Measurements from ENCODE around the gene GLRA2.

The GLRA2 gene

GRCh38 chrX:14712096-14712495 lies 182.8 kb downstream of the GLRA2 start:
- no peak for DNase-seq

- DNase-seq, result no peak
These were observed 188.6 kb downstream of the GLRA2 start for GRCh38 chrX:14717949-14718348.

- DNase-seq, result no peak
These were observed 189.1 kb downstream of the GLRA2 start for GRCh38 chrX:14718403-14718802.

GRCh38 chrX:14729058-14729457 lies 199.7 kb downstream of the GLRA2 start:
- DNase-seq, result no peak

DNA sequence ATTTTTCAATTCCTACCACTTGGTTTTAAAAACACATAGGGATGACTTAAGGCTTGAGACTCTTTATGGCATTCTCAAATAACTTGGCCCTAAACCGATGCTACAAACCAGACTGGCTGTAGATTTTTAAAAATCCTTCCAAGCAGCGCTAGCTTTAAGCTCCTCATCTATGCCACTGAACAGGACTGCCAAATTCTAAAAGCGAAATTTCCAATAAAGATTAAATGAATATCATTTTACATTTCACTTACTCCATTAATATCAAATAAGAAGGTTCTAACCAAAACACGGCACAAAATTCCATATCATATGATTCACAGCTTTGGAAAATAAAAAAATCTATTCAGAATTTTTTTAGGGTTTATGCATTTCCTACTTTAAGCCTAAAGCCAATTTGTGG lies 209.3 kb downstream of the GLRA2 start:
- DNase-seq, result no peak

DNA sequence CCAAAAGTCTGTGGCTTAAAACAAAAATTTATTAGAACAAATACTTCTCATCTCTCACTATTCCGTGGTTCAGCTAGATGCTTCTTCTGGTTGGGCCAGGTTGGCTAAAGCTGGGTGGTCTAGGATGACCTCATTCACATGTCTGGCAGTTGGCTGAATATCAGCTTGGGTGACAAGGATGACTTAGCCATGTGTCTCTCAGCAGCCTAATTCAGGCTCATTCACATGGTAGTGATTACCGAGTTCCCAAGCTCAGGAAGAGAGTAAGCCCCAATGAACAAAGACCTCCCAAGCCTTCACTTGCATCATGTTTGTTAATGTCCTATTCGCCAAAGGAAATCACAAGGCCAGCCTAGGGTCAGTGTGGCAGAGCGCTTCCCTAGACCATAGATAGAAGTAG lies 224.1 kb downstream of the GLRA2 start:
- DNase-seq, result no peak

DNA sequence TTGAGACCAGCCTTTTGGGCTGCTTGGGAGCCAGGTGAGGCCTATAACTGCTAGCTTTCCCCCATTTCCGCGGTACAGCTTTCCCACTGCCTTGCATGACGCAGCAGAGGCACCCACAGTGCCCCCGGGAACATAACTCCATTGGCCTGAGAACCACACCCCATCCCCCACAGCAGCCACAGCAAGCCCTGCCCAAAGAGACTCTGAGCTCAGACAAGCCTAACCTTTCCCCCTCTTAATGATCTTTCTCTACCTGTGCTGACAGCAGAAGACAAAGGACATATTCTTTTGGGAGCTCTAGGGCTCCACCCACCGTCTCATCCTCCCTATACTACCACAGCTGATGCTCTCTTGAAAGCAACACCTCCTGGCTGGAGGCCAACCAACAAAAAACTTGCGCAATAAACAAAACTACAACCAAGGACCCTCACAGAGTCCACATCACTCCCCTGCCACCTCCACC lies 228.7 kb downstream of the GLRA2 start:
- DNase-seq, result no peak

- DNase-seq, result no peak
These were observed 246.1 kb downstream of the GLRA2 start for GRCh38 chrX:14775416-14775815.

- DNase-seq, result no peak
These were observed 247.6 kb downstream of the GLRA2 start for GRCh38 chrX:14776901-14777300.

- no peak for DNase-seq
These were observed 248.2 kb downstream of the GLRA2 start for GRCh38 chrX:14777525-14777924.

DNA sequence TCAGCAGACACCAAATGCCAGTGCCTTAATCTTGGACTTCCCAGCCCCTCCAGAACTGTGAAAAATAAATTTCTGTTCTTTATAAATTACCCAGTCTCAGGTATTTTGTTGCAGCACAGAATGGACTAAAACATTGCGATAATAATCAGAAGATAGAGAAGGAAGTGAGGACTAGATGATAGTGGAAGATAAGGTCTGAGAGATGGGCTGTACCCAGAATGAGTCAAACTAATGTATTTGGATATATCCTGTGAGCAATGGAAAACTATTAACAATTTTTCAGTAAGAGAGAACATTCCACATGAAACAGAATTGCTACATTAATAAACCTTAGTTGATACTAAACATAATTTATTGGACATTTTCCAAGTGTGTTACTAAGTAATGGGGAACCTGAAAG lies 250.2 kb downstream of the GLRA2 start:
- DNase-seq, result no peak
